Mesendoderm (in vitro differentiated cells): Measurements from ENCODE around the gene S100P.

Experiments
- DNase-seq: peaks from one replicate; pipeline ENCODE4 v3.0.0; 2013
- H2AK5ac ChIP-seq: 2 replicates; pipeline ENCODE4 v1.6.1; 2013; ENCODE audit warnings: low read length, inconsistent platforms
- H2BK120ac ChIP-seq: 2 replicates; pipeline ENCODE4 v1.6.1; 2013; ENCODE audit warnings: low read depth, mild to moderate bottlenecking, low read length, moderate library complexity, mixed read lengths
- H2BK15ac ChIP-seq: replicated peaks from 2 replicates; pipeline ENCODE4 v1.6.1; 2013; ENCODE audit warnings: low read depth, mild to moderate bottlenecking, moderate library complexity
- H2BK5ac ChIP-seq: 2 replicates; pipeline ENCODE4 v1.6.1; 2013; ENCODE audit warnings: low read length, inconsistent platforms
- H3K18ac ChIP-seq: 2 replicates; pipeline ENCODE4 v1.6.1; 2013; ENCODE audit warnings: mild to moderate bottlenecking, low read length, mixed read lengths
- H3K23ac ChIP-seq: one replicate; pipeline ENCODE4 v1.6.1; 2013; ENCODE audit warnings: low read length
- H3K27ac ChIP-seq: 2 replicates; pipeline ENCODE4 v1.5.1; 2013; ENCODE audit warnings: low read depth, mild to moderate bottlenecking, inconsistent platforms, low read length, moderate library complexity
- H3K27me3 ChIP-seq: 2 replicates; pipeline ENCODE4 v1.6.1; 2013; ENCODE audit warnings: low read length, control low read depth, mild to moderate bottlenecking, inconsistent platforms; ENCODE audit not compliant: insufficient read depth, poor library complexity
- H3K36me3 ChIP-seq: 2 replicates; pipeline ENCODE4 v1.6.1; 2013; ENCODE audit warnings: low read length, inconsistent platforms; ENCODE audit not compliant: control insufficient read depth, insufficient read depth
- H3K4ac ChIP-seq: one replicate; pipeline ENCODE4 v1.6.1; 2013; ENCODE audit warnings: low read depth, mild to moderate bottlenecking, low read length, moderate library complexity
- H3K4me1 ChIP-seq: 2 replicates; pipeline ENCODE4 v1.6.1; 2013; ENCODE audit warnings: low read depth, low read length, inconsistent platforms; ENCODE audit not compliant: control insufficient read depth
- H3K4me2 ChIP-seq: 2 replicates; pipeline ENCODE4 v1.6.1; 2013; ENCODE audit warnings: low read length
- H3K4me3 ChIP-seq: 2 replicates; pipeline ENCODE4 v1.5.1; 2013; ENCODE audit warnings: mild to moderate bottlenecking, low read length
- H3K56ac ChIP-seq: one replicate; pipeline ENCODE4 v1.6.1; 2013; ENCODE audit warnings: low read length
- H3K79me1 ChIP-seq: 2 replicates; pipeline ENCODE4 v1.6.1; 2013; ENCODE audit warnings: low read length, inconsistent platforms
- H3K79me2 ChIP-seq: 2 replicates; pipeline ENCODE4 v1.6.1; 2013; ENCODE audit warnings: mild to moderate bottlenecking, low read length; ENCODE audit not compliant: control insufficient read depth, insufficient read depth
- H3K9ac ChIP-seq: 2 replicates; pipeline ENCODE4 v1.6.1; 2013; ENCODE audit warnings: low read length, inconsistent platforms
- H4K5ac ChIP-seq: one replicate; pipeline ENCODE4 v1.6.1; 2013; ENCODE audit warnings: low read length
- H4K8ac ChIP-seq: one replicate; pipeline ENCODE4 v1.6.1; 2013; ENCODE audit warnings: low read depth, mild to moderate bottlenecking, control low read depth, low read length, moderate library complexity
- WGBS: extraction: QIAGEN DNeasy Blood & Tissue Kit; methylation state at CpG from one replicate; pipeline ENCODE4 v1.1.7; 2013; ENCODE audit warnings: low lambda C conversion rate, missing lambda C conversion rate; ENCODE audit not compliant: insufficient coverage; ENCODE audit errors: extremely low coverage; 5-methylcytosine and 5-hydroxymethylcytosine counted together

Gene S100P

DNA sequence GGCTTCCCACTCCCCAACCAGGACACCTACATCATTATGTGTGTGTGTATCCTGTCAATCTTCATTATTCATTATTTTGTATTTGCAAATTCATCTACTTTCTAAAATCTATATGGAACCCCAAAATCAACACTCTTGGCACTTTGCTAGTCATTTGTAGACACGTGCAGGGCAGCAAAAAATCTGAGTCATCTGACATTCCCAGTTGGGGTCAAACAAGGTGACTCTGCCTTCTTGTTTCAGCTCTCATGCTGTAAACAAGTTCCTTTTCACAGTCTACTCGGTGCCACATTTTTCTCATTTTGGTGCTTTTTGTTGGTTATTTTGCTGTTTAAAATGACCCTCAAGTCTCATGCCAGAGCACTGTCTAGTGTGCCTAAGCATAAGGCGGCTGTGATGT, 10.1 kb downstream of the S100P start:
- no peak overlapping the region for H3K4ac ChIP-seq
- H2AK5ac ChIP-seq: no peak overlapping the region
- H3K27me3 ChIP-seq: no peaks in the 10 kb centered on the region
- no peak overlapping the region for H3K9ac ChIP-seq
- H4K5ac ChIP-seq: no peak overlapping the region
- H2BK5ac ChIP-seq: no peak overlapping the region
- DNase-seq: no peak
- H3K79me2 ChIP-seq: peaks cover 31% of the 10 kb centered on the region
- H3K79me1 ChIP-seq: peaks cover 23% of the 10 kb centered on the region
- no peak overlapping the region for H2BK15ac ChIP-seq
- no peak overlapping the region for H2BK120ac ChIP-seq
- peaks cover 10% of the 10 kb centered on the region for H3K4me1 ChIP-seq
- no peak overlapping the region for H3K23ac ChIP-seq
- WGBS: no CpG with 5 or more reads among the region's 3 CpGs
- H3K56ac ChIP-seq: no peak overlapping the region
- no peak overlapping the region for H3K27ac ChIP-seq
- H3K18ac ChIP-seq: no peak overlapping the region
- H3K4me3 ChIP-seq: no peak overlapping the region
- H4K8ac ChIP-seq: no peak overlapping the region
- no peak overlapping the region for H3K4me2 ChIP-seq
- H3K36me3 ChIP-seq: no peaks in the 10 kb centered on the region

DNA sequence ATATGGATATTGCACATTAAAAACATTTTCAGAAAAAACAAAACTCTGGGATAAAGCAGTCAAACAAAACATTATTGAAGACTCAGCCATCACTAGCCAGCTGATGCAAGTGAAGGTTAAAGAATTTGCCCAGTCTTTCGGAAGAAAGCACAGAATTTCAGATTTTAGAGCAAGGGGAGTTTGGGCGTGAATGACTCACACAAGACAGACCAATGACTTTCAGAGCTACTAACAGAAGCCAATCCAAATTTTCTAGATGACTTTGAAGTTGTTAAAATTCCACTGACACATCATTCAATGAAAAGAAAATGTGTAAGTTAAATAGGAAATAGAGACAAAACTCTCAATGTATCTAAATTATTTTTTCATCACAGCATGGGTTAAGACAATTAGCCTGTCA, 12.0 kb downstream of the S100P start:
- H3K79me2 ChIP-seq: peaks cover 38% of the 10 kb centered on the region
- no peak overlapping the region for H4K5ac ChIP-seq
- no peak overlapping the region for H3K4ac ChIP-seq
- no peaks in the 10 kb centered on the region for H3K27me3 ChIP-seq
- no peak overlapping the region for H3K4me2 ChIP-seq
- H4K8ac ChIP-seq: no peak overlapping the region
- H3K79me1 ChIP-seq: peaks cover 28% of the 10 kb centered on the region
- H3K56ac ChIP-seq: no peak overlapping the region
- no peak overlapping the region for H3K27ac ChIP-seq
- no peak overlapping the region for H3K23ac ChIP-seq
- WGBS: no CpG with 5 or more reads among the region's 2 CpGs
- H3K4me3 ChIP-seq: no peak overlapping the region
- H3K9ac ChIP-seq: no peak overlapping the region
- H2AK5ac ChIP-seq: no peak overlapping the region
- H3K36me3 ChIP-seq: no peaks in the 10 kb centered on the region
- H2BK120ac ChIP-seq: no peak overlapping the region
- no peak overlapping the region for H2BK5ac ChIP-seq
- peaks cover 10% of the 10 kb centered on the region for H3K4me1 ChIP-seq
- no peak overlapping the region for H2BK15ac ChIP-seq
- DNase-seq: no peak
- H3K18ac ChIP-seq: no peak overlapping the region

DNA sequence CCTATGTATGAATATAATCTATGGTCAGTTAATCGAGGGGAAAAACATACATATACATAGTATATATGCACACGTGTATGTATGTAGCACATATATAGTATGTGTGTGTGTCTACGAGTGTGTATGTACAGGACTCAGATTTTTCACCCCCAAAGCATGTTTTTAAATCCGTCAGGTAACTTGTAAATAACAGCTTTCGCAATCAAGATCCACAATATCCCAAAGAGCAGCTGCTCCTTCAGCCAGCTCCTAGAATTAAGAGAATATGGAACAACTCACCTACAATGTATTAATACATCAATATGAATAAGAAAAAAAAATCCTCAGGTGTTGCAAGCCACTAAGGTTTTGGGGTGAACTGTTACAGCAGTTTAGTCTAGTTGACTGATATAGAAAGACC, 12.5 kb downstream of the S100P start:
- Histone ChIP-seq H3K4me1 (peaks cover 10% of the 10 kb centered on the region), H3K56ac (no peak overlapping the region), H2BK15ac (no peak overlapping the region), H3K4me3 (no peak overlapping the region), H2BK120ac (no peak overlapping the region), H3K23ac (no peak overlapping the region), H3K9ac (no peak overlapping the region), H4K8ac (no peak overlapping the region), H3K4ac (no peak overlapping the region), H3K36me3 (no peaks in the 10 kb centered on the region), H3K4me2 (no peak overlapping the region), H2BK5ac (no peak overlapping the region), H3K79me1 (peaks cover 27% of the 10 kb centered on the region), H2AK5ac (no peak overlapping the region), H3K79me2 (peaks cover 38% of the 10 kb centered on the region), H3K27ac (no peak overlapping the region), H3K27me3 (no peaks in the 10 kb centered on the region), H4K5ac (no peak overlapping the region), H3K18ac (no peak overlapping the region)
- WGBS: no CpG with 5 or more reads among the region's 5 CpGs
- DNase-seq: no peak

- no peaks in the 10 kb centered on the region for H3K27me3 ChIP-seq
- peak within 1 kb of the TSS; percentile 97 for H3K56ac ChIP-seq
- H2BK5ac ChIP-seq: no peak within 1 kb of the TSS
- peak within 1 kb of the TSS; percentile 96 for H3K4me2 ChIP-seq
- no peaks in the 10 kb centered on the region for H3K36me3 ChIP-seq
- H3K79me2 ChIP-seq: peaks cover 36% of the 10 kb centered on the region
- H4K5ac ChIP-seq: peak within 1 kb of the TSS; percentile 78
- peak; percentile 99 for DNase-seq
- no peak within 1 kb of the TSS for H3K18ac ChIP-seq
- peaks cover 10% of the 10 kb centered on the region for H3K4me1 ChIP-seq
- no peak within 1 kb of the TSS for H4K8ac ChIP-seq
- peak within 1 kb of the TSS; percentile 73 for H2AK5ac ChIP-seq
- H3K79me1 ChIP-seq: peaks cover 23% of the 10 kb centered on the region
- peak within 1 kb of the TSS; percentile 95 for H3K9ac ChIP-seq
- H3K4ac ChIP-seq: no peak within 1 kb of the TSS
- WGBS: no CpG with 5 or more reads among the region's 72 CpGs
- H3K27ac ChIP-seq: peak within 1 kb of the TSS; percentile 34
- peak within 1 kb of the TSS; percentile 98 for H3K23ac ChIP-seq
- peak within 1 kb of the TSS; percentile 91 for H3K4me3 ChIP-seq
- no peak within 1 kb of the TSS for H2BK15ac ChIP-seq
- H2BK120ac ChIP-seq: no peak within 1 kb of the TSS
Measured at GRCh38 chr4:6709230-6710114, 15.8 kb downstream of the S100P start, which contains the start of gene MRFAP1L1. Gene MRFAP1L1, minus strand, starts transcription at chr4:6709865. Its CDS starts 236 bp downstream, at chr4:6709629.

DNA sequence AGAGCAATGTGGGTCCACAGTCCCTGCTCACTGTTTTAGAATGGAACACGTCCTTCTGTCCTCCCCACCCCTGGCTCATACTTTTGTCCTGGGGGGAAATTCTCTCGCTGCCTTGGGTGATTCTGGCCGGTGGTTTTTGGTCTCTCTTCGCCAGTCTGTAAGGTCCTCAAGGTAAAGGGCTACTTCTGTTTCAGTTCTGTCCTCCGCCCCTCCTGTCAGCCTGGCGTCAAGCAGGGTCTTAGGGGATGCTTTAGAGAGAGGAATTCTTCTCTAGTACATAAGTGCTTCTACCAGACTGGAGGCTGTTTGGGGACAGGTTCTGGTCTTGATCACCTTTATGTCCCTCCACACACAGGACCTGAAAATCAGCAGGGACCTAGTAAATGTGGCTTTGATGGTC, 16.6 kb downstream of the S100P start:
- Histone ChIP-seq H3K79me1 (peaks cover 19% of the 10 kb centered on the region), H3K36me3 (no peaks in the 10 kb centered on the region), H3K27me3 (no peaks in the 10 kb centered on the region), H3K18ac (no peak overlapping the region), H3K56ac (peak overlapping the region; percentile 83), H3K4me3 (peak overlapping the region; percentile 19), H3K9ac (peak overlapping the region; percentile 71), H2BK120ac (no peak overlapping the region), H4K5ac (peak overlapping the region; percentile 78), H2AK5ac (no peak overlapping the region), H3K27ac (no peak overlapping the region), H3K4me1 (peaks cover 10% of the 10 kb centered on the region), H3K79me2 (peaks cover 36% of the 10 kb centered on the region), H3K23ac (no peak overlapping the region), H2BK15ac (no peak overlapping the region), H4K8ac (no peak overlapping the region), H3K4me2 (peak overlapping the region; percentile 59), H3K4ac (no peak overlapping the region), H2BK5ac (no peak overlapping the region)
- no CpG with 5 or more reads among the region's 6 CpGs for whole genome bisulfite sequencing
- no peak for DNase-seq
